Nephron (organoid): ENCODE data around the gene AMPD3.

Experiments
- H3K27ac Mint-ChIP-seq, 3 experiments: 2 replicates each; pipeline ENCODE4 v1.8.0; 2020; ENCODE audit warnings: mixed read lengths in 3 of 3, mild to moderate bottlenecking in 2 of 3, moderate library complexity in 1 of 3
- H3K27me3 Mint-ChIP-seq: 2 replicates; pipeline ENCODE4 v1.8.0; 2021; ENCODE audit warnings: low read depth, mild to moderate bottlenecking, moderate library complexity, mixed read lengths
- H3K36me3 Mint-ChIP-seq: 2 replicates; pipeline ENCODE4 v1.8.0; 2020; ENCODE audit warnings: low read depth, mixed read lengths
- H3K4me1 Mint-ChIP-seq: 2 replicates; pipeline ENCODE4 v1.8.0; 2020; ENCODE audit warnings: mixed read lengths
- H3K4me3 Mint-ChIP-seq, 3 experiments: 2 replicates each; pipeline ENCODE4 v1.8.0; 2020; ENCODE audit warnings: mild to moderate bottlenecking in 3 of 3, mixed read lengths in 3 of 3, moderate library complexity in 2 of 3
- H3K9me3 Mint-ChIP-seq: 2 replicates; pipeline ENCODE4 v1.8.0; 2020; ENCODE audit warnings: mixed read lengths
- CTCF ChIP-seq, 3 experiments: fragments of 200-600 bp; sonication (generic); IDR thresholded peaks; one replicate each; pipeline ENCODE4 v1.5.0; 2021; ENCODE audit warnings: antibody characterized with exemption in 3 of 3; ENCODE audit not compliant: unreplicated experiment in 3 of 3

The AMPD3 gene

GRCh38 chr11:10551290-10551592 is 96.2 kb downstream of the AMPD3 start:
- peaks cover 10% of the 10 kb centered on the region for H3K27me3 Mint-ChIP-seq
- H3K9me3 Mint-ChIP-seq, result peaks cover 6% of the 10 kb centered on the region
- no peak overlapping the region for H3K27ac Mint-ChIP-seq
- H3K4me1 Mint-ChIP-seq, result no peaks in the 10 kb centered on the region
- no peaks in the 10 kb centered on the region for H3K36me3 Mint-ChIP-seq
- TF ChIP-seq CTCF (IDR thresholded peaks at IDR 0.05; ENCODE audit: unreplicated experiment in 3 of 3), result no peak
- H3K4me3 Mint-ChIP-seq, result no peak overlapping the region

GRCh38 chr11:10551845-10552352 is 96.8 kb downstream of the AMPD3 start:
- Mint-ChIP-seq H3K4me1 (no peaks in the 10 kb centered on the region), H3K36me3 (no peaks in the 10 kb centered on the region), H3K9me3 (peaks cover 6% of the 10 kb centered on the region), H3K27me3 (peaks cover 14% of the 10 kb centered on the region), H3K27ac (no peak overlapping the region), H3K4me3 (no peak overlapping the region)
- TF ChIP-seq CTCF (IDR thresholded peaks at IDR 0.05; ENCODE audit: unreplicated experiment in 3 of 3), result no peak

GRCh38 chr11:10556590-10556989 is 101.5 kb downstream of the AMPD3 start:
- Mint-ChIP-seq H3K36me3 (no peaks in the 10 kb centered on the region), H3K27ac (no peak overlapping the region), H3K4me3 (no peak overlapping the region), H3K9me3 (peaks cover 4% of the 10 kb centered on the region), H3K27me3 (peaks cover 14% of the 10 kb centered on the region), H3K4me1 (no peaks in the 10 kb centered on the region)
- TF ChIP-seq CTCF (IDR thresholded peaks at IDR 0.05; ENCODE audit: unreplicated experiment in 3 of 3), result no peak
